Heart right ventricle (tissue), 16 donors: Measurements from ENCODE around the gene CDK14. TPM values are rescaled to one million over a fixed set of nuclear protein-coding genes. Genes with fewer than 3 reads are reported as not detected.

Experiments
- ATAC-seq, 8 donors: fragments of 200-7000 bp; cut with Tn5 transposase; one replicate each; pipeline ENCODE4 v1.9.1; 2020; ENCODE audit warnings: mild to moderate bottlenecking in 8 of 8, moderate library complexity in 8 of 8, moderate number of reproducible peaks in 1 of 8
- DNase-seq, 2 donors: peaks; one replicate each; pipeline ENCODE4 v3.0.0-alpha.2; 2020
- H3K27ac ChIP-seq, 10 donors: fragments of 200-600 bp; sonication (generic) in 2 of 10; one replicate each; pipeline versions ENCODE4 v1.5.0 to v1.8.0; 2020 to 2022; ENCODE audit warnings: mild to moderate bottlenecking in 3 of 10
- H3K27me3 ChIP-seq, 7 donors: fragments of 200-600 bp; one replicate each; pipeline ENCODE4 v1.8.0; 2021 to 2022; ENCODE audit warnings: mild to moderate bottlenecking in 2 of 7
- H3K36me3 ChIP-seq, 9 donors: fragments of 200-600 bp; sonication (generic) in 1 of 9; one replicate each; pipeline versions ENCODE4 v1.5.0 to v1.8.0; 2020 to 2022; ENCODE audit warnings: mild to moderate bottlenecking in 2 of 9
- H3K4me1 ChIP-seq, 9 donors: fragments of 200-600 bp; sonication (generic) in 1 of 9; one replicate each; pipeline versions ENCODE4 v1.5.0 to v1.8.0; 2020 to 2022; ENCODE audit warnings: mild to moderate bottlenecking in 4 of 9
- H3K4me3 ChIP-seq, 10 donors: fragments of 200-600 bp; sonication (generic) in 2 of 10; one replicate each; pipeline versions ENCODE4 v1.5.0 to v1.8.0; 2020 to 2022; ENCODE audit warnings: mild to moderate bottlenecking in 7 of 10, moderate library complexity in 2 of 10
- H3K9me3 ChIP-seq, 11 donors: fragments of 200-600 bp in 10 of 11; sonication (generic) in 2 of 11; one replicate each; pipeline versions ENCODE4 v1.5.0 to v1.8.0; 2013 to 2022; ENCODE audit warnings: mild to moderate bottlenecking in 2 of 11, control low read depth in 1 of 11, moderate library complexity in 1 of 11
- CTCF ChIP-seq, 9 donors: fragments of 200-600 bp; sonication (generic) in 2 of 9; IDR thresholded peaks; one replicate each; pipeline versions ENCODE4 v1.5.0 to v1.8.0; 2021 to 2022; ENCODE audit warnings: antibody characterized with exemption in 9 of 9, mild to moderate bottlenecking in 5 of 9, moderate library complexity in 1 of 9
- WGBS, 2 donors: extraction: QIAGEN DNeasy Blood & Tissue Kit; methylation state at CpG; one replicate each; pipeline ENCODE4 v1.1.7; 2013; ENCODE audit warnings: inconsistent platforms in 1 of 2; 5-methylcytosine and 5-hydroxymethylcytosine counted together
- intact Hi-C, 10 donors: fragments of 100-400 bp; cut with DNase I; formaldehyde crosslinking; loops; one replicate each; pipeline versions ENCODE4 v1.11.1 to v1.14.2; 2022
- polyA plus RNA-seq, 2 donors: library from polyadenylated mRNA; stranded (reverse); fragments of 200-250 nt; gene quantifications; one replicate each; pipeline ENCODE4 v1.2.3, GENCODE V29; 2013
- total RNA-seq, 10 donors: library from RNA; stranded (reverse); fragmentation: NEBNext Ultra II Directional in 3 of 10; extraction: Animal tissue kit (Norgen Biotek cat#: 25700) in 3 of 10; gene quantifications; one replicate each; pipeline versions ENCODE4 v1.2.1 to v1.2.4, GENCODE V29; 2021 to 2023
- donor health status: Arrhythmogenic right ventricular cardiomyopathy.
- donor health status: ischemic (EF 13 %, LVEDD 7.1; RV severe dilation, severe dysfunction).
- donor health status: healthy with polysubstance abuse.
- donor health status: DM: no; HTN: yes; CAD: no.
- donor health status: DM: no; HTN: no; CAD: no.
- donor health status: ischemic (EF 25% LVEDD 6.9; RV normal size, moderate dysfunction).
- donor health status: ischemic (EF 25% LVEDD 5.7; RV mildly dilated, moderate dysfunction).
- donor health status: healthy.
- donor health status: DM: yes; HTN: yes; CAD: no.
- donor health status: Ischemic cardiomyopathy.
- donor health status: ischemic (EF 35%, LVEDD 5.7; RV mildly dilated, moderate dysfunction).
- donor health status: nonischemic (EF 11% LVEDD 7.7; RV severe dilation, severe dysfunction).
- donor health status: DM: yes; HTN: yes; CAD: no.
- donor health status: PGD.
- donor health status: ischemic (EF 29% LVEDD 5.4; RV normal size, mild dysfunction).
- donor health status: nonischemic (EF 23%, LVEDD 6.1; RV moderate dilation, normal function).

Gene CDK14
- total and polyA plus RNA-seq, 12 donors = 3.9 to 36.5 (median 21.4) TPM

GRCh38 chr7:90917539-90917938 is 321.4 kb downstream of the CDK14 start:
- H3K27me3 ChIP-seq = no peaks in the 10 kb centered on the region

GRCh38 chr7:90918303-90918702 is 322.2 kb downstream of the CDK14 start:
- no peak for ATAC-seq
- 59 to 61% methylated on average over 3 of the region's 3 CpGs for WGBS, 2 donors
- Histone ChIP-seq H3K9me3 (no peaks in the 10 kb centered on the region), H3K36me3 (peaks cover 0 to 7% (median 0%) of the 10 kb centered on the region in 9 donors), H3K4me3 (no peak overlapping the region), H3K4me1 (no peaks in the 10 kb centered on the region), H3K27ac (no peak overlapping the region), H3K27me3 (no peaks in the 10 kb centered on the region)
- DNase-seq = no peak
- intact Hi-C loops = no loop called here
- TF ChIP-seq CTCF (IDR thresholded peaks at IDR 0.05) = no peak

More at GRCh38 chr7:90917539-90917938, 321.4 kb downstream of the CDK14 start:
- TF ChIP-seq CTCF (IDR thresholded peaks at IDR 0.05) = no peak
- Histone ChIP-seq H3K9me3 (no peaks in the 10 kb centered on the region), H3K27ac (no peak overlapping the region), H3K4me1 (no peaks in the 10 kb centered on the region), H3K4me3 (no peak overlapping the region), H3K36me3 (peaks cover 0 to 7% (median 0%) of the 10 kb centered on the region in 9 donors)
- intact Hi-C loops = no loop called here
- no peak for DNase-seq
- ATAC-seq = no peak
- 86 to 95% methylated on average over 4 of the region's 4 CpGs for WGBS, 2 donors

GRCh38 chr7:90919816-90920215 is 323.7 kb downstream of the CDK14 start:
- Histone ChIP-seq H3K27ac (no peak overlapping the region), H3K4me3 (no peak overlapping the region), H3K9me3 (no peaks in the 10 kb centered on the region), H3K36me3 (peaks cover 0 to 7% (median 0%) of the 10 kb centered on the region in 9 donors), H3K27me3 (no peaks in the 10 kb centered on the region), H3K4me1 (no peaks in the 10 kb centered on the region)
- intact Hi-C loops = no loop called here
- WGBS, 2 donors = 63 to 64% methylated on average over 2 of the region's 2 CpGs
- ATAC-seq (no peak), DNase-seq (no peak)
- TF ChIP-seq CTCF (IDR thresholded peaks at IDR 0.05) = no peak

GRCh38 chr7:90920336-90920735 is 324.2 kb downstream of the CDK14 start:
- TF ChIP-seq CTCF (IDR thresholded peaks at IDR 0.05) = no peak
- WGBS, 2 donors = 74 to 76% methylated on average over 1 of the region's 1 CpG
- no peaks in the 10 kb centered on the region for H3K4me1 ChIP-seq

More at GRCh38 chr7:90920336-90920735, 324.2 kb downstream of the CDK14 start:
- Histone ChIP-seq H3K4me3 (no peak overlapping the region), H3K27ac (no peak overlapping the region), H3K9me3 (no peaks in the 10 kb centered on the region), H3K27me3 (no peaks in the 10 kb centered on the region), H3K36me3 (peaks cover 0 to 7% (median 0%) of the 10 kb centered on the region in 9 donors)
- ATAC-seq = no peak
- no peak for DNase-seq
- intact Hi-C loops = no loop called here
